Activated CD4-positive, alpha-beta T cell treated with anti-CD3 and anti-CD28 coated beads, Interleukin-2, amount 50 U/mL, for 24 hours (primary cell): ENCODE measurements around the gene CTRL.
"Not testable (repeated sequence)": the region's sequence is repeated elsewhere in the genome, so short reads cannot be mapped to it uniquely, and the experiment has no call there.

Experiments
- DNase-seq, 2 donors: peaks; one replicate each; pipeline ENCODE4 v3.0.0-alpha.2; 2020; ENCODE audit warnings: low read depth in 1 of 2, low spot score in 1 of 2

CTRL gene

GRCh38 chr16:67941469-67942199 is 10.0 kb upstream of the CTRL start:
- DNase-seq, result no peak

GRCh38 chr16:67940446-67941089 is 8.9 kb upstream of the CTRL start:
- DNase-seq, result no peak

GRCh38 chr16:67939507-67940445 is 8.1 kb upstream of the CTRL start:
- DNase-seq, result peak in 1 of 2 donors; percentile 40

- DNase-seq, result not testable (repeated sequence)
These were observed 6.1 kb upstream of the CTRL start for GRCh38 chr16:67937713-67938112.

- DNase-seq, result peak in 1 of 2 donors; percentile 78
These were observed 5.4 kb upstream of the CTRL start for GRCh38 chr16:67936880-67937605.

- DNase-seq, result peak; percentile 49 to 53
These were observed 4.6 kb upstream of the CTRL start, which contains the start of gene PSMB10 for GRCh38 chr16:67936124-67936879. TSS of gene PSMB10 (minus strand) at chr16:67936850. CDS start at chr16:67936749, 101 bp downstream.

- DNase-seq, result peak; percentile 76 to 92
These were observed 3.9 kb upstream of the CTRL start for GRCh38 chr16:67935402-67936123.

- DNase-seq, result no peak
These were observed 3.4 kb upstream of the CTRL start for GRCh38 chr16:67935101-67935401.

GRCh38 chr16:67934306-67935100 is 2.8 kb upstream of the CTRL start:
- no peak for DNase-seq

GRCh38 chr16:67933805-67934204 is 2.1 kb upstream of the CTRL start:
- DNase-seq, result no peak

- no peak for DNase-seq
These were observed 789 bp upstream of the CTRL start for GRCh38 chr16:67932462-67932840.

- no peak for DNase-seq
These were observed 917 bp downstream of the CTRL start for GRCh38 chr16:67930678-67931211.

- DNase-seq, result no peak
These were observed 1.5 kb downstream of the CTRL start for GRCh38 chr16:67930191-67930590.

- DNase-seq, result peak; percentile 53 to 78
These were observed 2.9 kb downstream of the CTRL start for GRCh38 chr16:67928561-67929364.

- no peak for DNase-seq
These were observed 3.5 kb downstream of the CTRL start for GRCh38 chr16:67928147-67928546.

- DNase-seq, result no peak
These were observed 4.3 kb downstream of the CTRL start for GRCh38 chr16:67927131-67927941.

GRCh38 chr16:67926181-67926750 is 5.4 kb downstream of the CTRL start:
- DNase-seq, result no peak
